Measurements from ENCODE around the gene CDRT4. TPM values are rescaled to one million over a fixed set of nuclear protein-coding genes. Genes with fewer than 3 reads are reported as not detected.

Gene CDRT4
- total RNA-seq, 1 donor from 2014 or later = 4.2 TPM

- Histone ChIP-seq H3K4me3 (no peak overlapping the region), H3K9me3 (no peaks in the 10 kb centered on the region), H3K27ac (no peak overlapping the region), H3K27me3 (no peaks in the 10 kb centered on the region), H3K4me1 (peaks cover 11% of the 10 kb centered on the region), H3K36me3 (no peaks in the 10 kb centered on the region)
- TF ChIP-seq POLR2AphosphoS5 (IDR thresholded peaks at IDR 0.05; ENCODE audit: insufficient read depth in 1 of 2, low read depth in 1 of 2) (no peak), POLR2A (IDR thresholded peaks at IDR 0.05) (no peak)
- TF ChIP-seq, protein P1, sequence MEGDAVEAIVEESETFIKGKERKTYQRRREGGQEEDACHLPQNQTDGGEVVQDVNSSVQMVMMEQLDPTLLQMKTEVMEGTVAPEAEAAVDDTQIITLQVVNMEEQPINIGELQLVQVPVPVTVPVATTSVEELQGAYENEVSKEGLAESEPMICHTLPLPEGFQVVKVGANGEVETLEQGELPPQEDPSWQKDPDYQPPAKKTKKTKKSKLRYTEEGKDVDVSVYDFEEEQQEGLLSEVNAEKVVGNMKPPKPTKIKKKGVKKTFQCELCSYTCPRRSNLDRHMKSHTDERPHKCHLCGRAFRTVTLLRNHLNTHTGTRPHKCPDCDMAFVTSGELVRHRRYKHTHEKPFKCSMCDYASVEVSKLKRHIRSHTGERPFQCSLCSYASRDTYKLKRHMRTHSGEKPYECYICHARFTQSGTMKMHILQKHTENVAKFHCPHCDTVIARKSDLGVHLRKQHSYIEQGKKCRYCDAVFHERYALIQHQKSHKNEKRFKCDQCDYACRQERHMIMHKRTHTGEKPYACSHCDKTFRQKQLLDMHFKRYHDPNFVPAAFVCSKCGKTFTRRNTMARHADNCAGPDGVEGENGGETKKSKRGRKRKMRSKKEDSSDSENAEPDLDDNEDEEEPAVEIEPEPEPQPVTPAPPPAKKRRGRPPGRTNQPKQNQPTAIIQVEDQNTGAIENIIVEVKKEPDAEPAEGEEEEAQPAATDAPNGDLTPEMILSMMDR (IDR thresholded peaks at IDR 0.05) = no peak
- DNase-seq (ENCODE audit: extremely low spot score in 2 of 2) = no peak
- intact Hi-C loops (cut with DNase I) = no loop called here
Observed at GRCh38 chr17:15483431-15483830, 16.0 kb upstream of the CDRT4 start.

- Histone ChIP-seq H3K4me1 (peaks cover 11% of the 10 kb centered on the region), H3K27me3 (no peaks in the 10 kb centered on the region), H3K9me3 (no peaks in the 10 kb centered on the region), H3K4me3 (no peak overlapping the region), H3K36me3 (no peaks in the 10 kb centered on the region), H3K27ac (no peak overlapping the region)
- TF ChIP-seq, protein P1 (IDR thresholded peaks at IDR 0.05) = no peak
- no peak for TF ChIP-seq POLR2A (IDR thresholded peaks at IDR 0.05)
- no peak for DNase-seq (ENCODE audit: extremely low spot score in 2 of 2)
- intact Hi-C loops (cut with DNase I) = no loop called here
Observed at GRCh38 chr17:15482476-15482875, 15.1 kb upstream of the CDRT4 start.

DNA sequence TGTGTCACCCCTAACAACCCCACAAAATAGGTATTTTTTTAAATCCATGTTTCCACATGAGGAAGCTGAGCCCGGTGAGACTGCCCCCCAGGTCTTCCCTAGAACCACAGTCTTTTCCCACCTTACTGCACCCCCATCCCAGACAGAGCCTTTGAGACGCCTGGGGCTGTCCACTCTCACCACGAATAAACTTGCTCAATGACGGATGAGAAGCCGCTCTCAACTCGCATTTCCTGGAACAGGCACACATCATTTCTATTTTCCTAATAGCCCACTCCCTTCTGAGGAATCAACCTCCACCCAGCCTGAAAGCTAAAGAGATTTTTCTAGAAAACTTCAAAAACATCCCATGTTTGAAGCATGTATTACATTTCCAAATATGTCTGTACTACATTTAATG lies 14.1 kb upstream of the CDRT4 start:
- Histone ChIP-seq H3K4me3 (no peak overlapping the region), H3K27ac (no peak overlapping the region), H3K9me3 (no peaks in the 10 kb centered on the region), H3K27me3 (no peaks in the 10 kb centered on the region), H3K36me3 (no peaks in the 10 kb centered on the region), H3K4me1 (peaks cover 11% of the 10 kb centered on the region)
- TF ChIP-seq, protein P1 (IDR thresholded peaks at IDR 0.05) = no peak
- no peak for TF ChIP-seq POLR2AphosphoS5 (IDR thresholded peaks at IDR 0.05; ENCODE audit: insufficient read depth in 1 of 2, low read depth in 1 of 2)
- no peak for TF ChIP-seq POLR2A (IDR thresholded peaks at IDR 0.05)
- intact Hi-C loops (cut with DNase I) = no loop called here
- DNase-seq (ENCODE audit: extremely low spot score in 2 of 2) = no peak

- H3K27me3 ChIP-seq = no peaks in the 10 kb centered on the region
- H3K4me1 ChIP-seq = peaks cover 11% of the 10 kb centered on the region
- TF ChIP-seq, protein P1 (IDR thresholded peaks at IDR 0.05) = no peak
- no peak for TF ChIP-seq POLR2A (IDR thresholded peaks at IDR 0.05)
- no peak for TF ChIP-seq POLR2AphosphoS5 (IDR thresholded peaks at IDR 0.05; ENCODE audit: insufficient read depth in 1 of 2, low read depth in 1 of 2)
- DNase-seq (ENCODE audit: extremely low spot score in 2 of 2) = no peak
- intact Hi-C loops (cut with DNase I) = no loop called here
- H3K27ac ChIP-seq = no peak overlapping the region
- H3K36me3 ChIP-seq = no peaks in the 10 kb centered on the region
- no peaks in the 10 kb centered on the region for H3K9me3 ChIP-seq
- no peak overlapping the region for H3K4me3 ChIP-seq
Observed at GRCh38 chr17:15480204-15480603, 12.8 kb upstream of the CDRT4 start.

DNA sequence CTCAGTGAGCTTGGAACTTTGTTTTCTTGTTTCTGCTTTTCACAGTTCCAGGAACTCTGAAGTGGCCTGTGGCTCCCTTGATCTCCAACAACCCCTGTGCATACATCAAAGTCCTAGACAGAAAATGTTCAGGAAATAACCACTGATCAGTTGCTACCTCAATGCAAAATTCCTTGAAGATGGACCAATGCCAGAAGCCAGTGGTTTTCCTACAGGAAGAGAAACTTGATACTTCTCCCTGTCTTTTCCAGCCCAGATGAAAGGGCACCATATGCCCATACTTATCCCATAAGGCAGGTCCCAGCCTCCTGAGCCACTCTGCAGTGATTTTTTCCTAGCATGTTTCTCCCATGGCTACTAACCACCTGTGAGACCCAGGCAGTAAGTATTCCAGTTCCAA lies 12.3 kb upstream of the CDRT4 start:
- no peak for DNase-seq (ENCODE audit: extremely low spot score in 2 of 2)
- H3K4me1 ChIP-seq = peaks cover 11% of the 10 kb centered on the region
- intact Hi-C loops (cut with DNase I) = no loop called here
- H3K27ac ChIP-seq = no peak overlapping the region
- TF ChIP-seq POLR2AphosphoS5 (IDR thresholded peaks at IDR 0.05; ENCODE audit: insufficient read depth in 1 of 2, low read depth in 1 of 2) (no peak), POLR2A (IDR thresholded peaks at IDR 0.05) (no peak)
- TF ChIP-seq, protein P1 (IDR thresholded peaks at IDR 0.05) = no peak
- H3K4me3 ChIP-seq = no peak overlapping the region
- H3K36me3 ChIP-seq = no peaks in the 10 kb centered on the region
- no peaks in the 10 kb centered on the region for H3K27me3 ChIP-seq
- no peaks in the 10 kb centered on the region for H3K9me3 ChIP-seq
